Measurements from ENCODE around the gene CNKSR3. TPM values are rescaled to one million over a fixed set of nuclear protein-coding genes. Genes with fewer than 3 reads are reported as not detected.
A peak's percentile ranks its signal among the peaks of the same experiment; 100 is the strongest.

The CNKSR3 gene
- total and polyA plus RNA-seq, 2 experiments from 2014 or later = 1.9 to 5.7 TPM

DNA sequence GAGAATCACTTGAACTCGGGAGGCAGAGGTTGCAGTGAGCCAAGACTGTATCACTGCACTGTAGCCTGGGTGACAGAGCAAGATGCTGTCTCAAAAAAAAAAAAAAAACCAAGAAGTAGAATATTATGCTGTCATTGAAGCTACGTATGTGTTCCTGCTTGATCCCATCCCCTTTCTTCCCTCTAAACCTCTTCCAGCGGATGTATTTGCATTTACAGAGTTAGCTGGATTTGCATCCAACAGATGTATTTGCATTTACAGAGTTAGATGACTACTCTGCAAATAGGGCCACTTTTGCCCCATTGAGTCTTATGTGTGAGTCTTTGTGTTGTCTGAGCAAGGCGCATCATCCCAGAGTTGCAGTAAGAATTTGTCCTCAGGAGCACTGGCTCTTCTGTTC, 128.9 kb downstream of the CNKSR3 start:
- TF ChIP-seq NANOG (IDR thresholded peaks at IDR 0.05; ENCODE audit: borderline replicate concordance) (no peak), EZH2phosphoT487 (IDR thresholded peaks at IDR 0.05; ENCODE audit: unreplicated experiment) (no peak), CREB1 (CRISPR knock-in tag; IDR thresholded peaks at IDR 0.05; ENCODE audit: low read depth) (no peak), ZNF114 (CRISPR knock-in tag; IDR thresholded peaks at IDR 0.05) (no peak), STAT1 (IDR thresholded peaks at IDR 0.05; ENCODE audit: unreplicated experiment) (no peak), EZH2 (IDR thresholded peaks at IDR 0.05; ENCODE audit: low read depth, unreplicated experiment) (no peak), POLR2AphosphoS5 (IDR thresholded peaks at IDR 0.05; ENCODE audit: low read depth) (no peak), ZNF331 (CRISPR knock-in tag; IDR thresholded peaks at IDR 0.05; ENCODE audit: low read depth) (no peak), JUNB (IDR thresholded peaks at IDR 0.05; ENCODE audit: unreplicated experiment) (no peak)
- TF ChIP-seq, protein P1, sequence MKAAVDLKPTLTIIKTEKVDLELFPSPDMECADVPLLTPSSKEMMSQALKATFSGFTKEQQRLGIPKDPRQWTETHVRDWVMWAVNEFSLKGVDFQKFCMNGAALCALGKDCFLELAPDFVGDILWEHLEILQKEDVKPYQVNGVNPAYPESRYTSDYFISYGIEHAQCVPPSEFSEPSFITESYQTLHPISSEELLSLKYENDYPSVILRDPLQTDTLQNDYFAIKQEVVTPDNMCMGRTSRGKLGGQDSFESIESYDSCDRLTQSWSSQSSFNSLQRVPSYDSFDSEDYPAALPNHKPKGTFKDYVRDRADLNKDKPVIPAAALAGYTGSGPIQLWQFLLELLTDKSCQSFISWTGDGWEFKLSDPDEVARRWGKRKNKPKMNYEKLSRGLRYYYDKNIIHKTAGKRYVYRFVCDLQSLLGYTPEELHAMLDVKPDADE (IDR thresholded peaks at IDR 0.05) = no peak
- TF ChIP-seq, protein P2, sequence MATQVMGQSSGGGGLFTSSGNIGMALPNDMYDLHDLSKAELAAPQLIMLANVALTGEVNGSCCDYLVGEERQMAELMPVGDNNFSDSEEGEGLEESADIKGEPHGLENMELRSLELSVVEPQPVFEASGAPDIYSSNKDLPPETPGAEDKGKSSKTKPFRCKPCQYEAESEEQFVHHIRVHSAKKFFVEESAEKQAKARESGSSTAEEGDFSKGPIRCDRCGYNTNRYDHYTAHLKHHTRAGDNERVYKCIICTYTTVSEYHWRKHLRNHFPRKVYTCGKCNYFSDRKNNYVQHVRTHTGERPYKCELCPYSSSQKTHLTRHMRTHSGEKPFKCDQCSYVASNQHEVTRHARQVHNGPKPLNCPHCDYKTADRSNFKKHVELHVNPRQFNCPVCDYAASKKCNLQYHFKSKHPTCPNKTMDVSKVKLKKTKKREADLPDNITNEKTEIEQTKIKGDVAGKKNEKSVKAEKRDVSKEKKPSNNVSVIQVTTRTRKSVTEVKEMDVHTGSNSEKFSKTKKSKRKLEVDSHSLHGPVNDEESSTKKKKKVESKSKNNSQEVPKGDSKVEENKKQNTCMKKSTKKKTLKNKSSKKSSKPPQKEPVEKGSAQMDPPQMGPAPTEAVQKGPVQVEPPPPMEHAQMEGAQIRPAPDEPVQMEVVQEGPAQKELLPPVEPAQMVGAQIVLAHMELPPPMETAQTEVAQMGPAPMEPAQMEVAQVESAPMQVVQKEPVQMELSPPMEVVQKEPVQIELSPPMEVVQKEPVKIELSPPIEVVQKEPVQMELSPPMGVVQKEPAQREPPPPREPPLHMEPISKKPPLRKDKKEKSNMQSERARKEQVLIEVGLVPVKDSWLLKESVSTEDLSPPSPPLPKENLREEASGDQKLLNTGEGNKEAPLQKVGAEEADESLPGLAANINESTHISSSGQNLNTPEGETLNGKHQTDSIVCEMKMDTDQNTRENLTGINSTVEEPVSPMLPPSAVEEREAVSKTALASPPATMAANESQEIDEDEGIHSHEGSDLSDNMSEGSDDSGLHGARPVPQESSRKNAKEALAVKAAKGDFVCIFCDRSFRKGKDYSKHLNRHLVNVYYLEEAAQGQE (IDR thresholded peaks at IDR 0.05; ENCODE audit: unreplicated experiment) = no peak
- TF ChIP-seq, protein P3, sequence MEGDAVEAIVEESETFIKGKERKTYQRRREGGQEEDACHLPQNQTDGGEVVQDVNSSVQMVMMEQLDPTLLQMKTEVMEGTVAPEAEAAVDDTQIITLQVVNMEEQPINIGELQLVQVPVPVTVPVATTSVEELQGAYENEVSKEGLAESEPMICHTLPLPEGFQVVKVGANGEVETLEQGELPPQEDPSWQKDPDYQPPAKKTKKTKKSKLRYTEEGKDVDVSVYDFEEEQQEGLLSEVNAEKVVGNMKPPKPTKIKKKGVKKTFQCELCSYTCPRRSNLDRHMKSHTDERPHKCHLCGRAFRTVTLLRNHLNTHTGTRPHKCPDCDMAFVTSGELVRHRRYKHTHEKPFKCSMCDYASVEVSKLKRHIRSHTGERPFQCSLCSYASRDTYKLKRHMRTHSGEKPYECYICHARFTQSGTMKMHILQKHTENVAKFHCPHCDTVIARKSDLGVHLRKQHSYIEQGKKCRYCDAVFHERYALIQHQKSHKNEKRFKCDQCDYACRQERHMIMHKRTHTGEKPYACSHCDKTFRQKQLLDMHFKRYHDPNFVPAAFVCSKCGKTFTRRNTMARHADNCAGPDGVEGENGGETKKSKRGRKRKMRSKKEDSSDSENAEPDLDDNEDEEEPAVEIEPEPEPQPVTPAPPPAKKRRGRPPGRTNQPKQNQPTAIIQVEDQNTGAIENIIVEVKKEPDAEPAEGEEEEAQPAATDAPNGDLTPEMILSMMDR (conservative IDR thresholded peaks at IDR 0.05; ENCODE audit: low read depth in 2 of 2) = no peak
- TF ChIP-seq, protein P4, sequence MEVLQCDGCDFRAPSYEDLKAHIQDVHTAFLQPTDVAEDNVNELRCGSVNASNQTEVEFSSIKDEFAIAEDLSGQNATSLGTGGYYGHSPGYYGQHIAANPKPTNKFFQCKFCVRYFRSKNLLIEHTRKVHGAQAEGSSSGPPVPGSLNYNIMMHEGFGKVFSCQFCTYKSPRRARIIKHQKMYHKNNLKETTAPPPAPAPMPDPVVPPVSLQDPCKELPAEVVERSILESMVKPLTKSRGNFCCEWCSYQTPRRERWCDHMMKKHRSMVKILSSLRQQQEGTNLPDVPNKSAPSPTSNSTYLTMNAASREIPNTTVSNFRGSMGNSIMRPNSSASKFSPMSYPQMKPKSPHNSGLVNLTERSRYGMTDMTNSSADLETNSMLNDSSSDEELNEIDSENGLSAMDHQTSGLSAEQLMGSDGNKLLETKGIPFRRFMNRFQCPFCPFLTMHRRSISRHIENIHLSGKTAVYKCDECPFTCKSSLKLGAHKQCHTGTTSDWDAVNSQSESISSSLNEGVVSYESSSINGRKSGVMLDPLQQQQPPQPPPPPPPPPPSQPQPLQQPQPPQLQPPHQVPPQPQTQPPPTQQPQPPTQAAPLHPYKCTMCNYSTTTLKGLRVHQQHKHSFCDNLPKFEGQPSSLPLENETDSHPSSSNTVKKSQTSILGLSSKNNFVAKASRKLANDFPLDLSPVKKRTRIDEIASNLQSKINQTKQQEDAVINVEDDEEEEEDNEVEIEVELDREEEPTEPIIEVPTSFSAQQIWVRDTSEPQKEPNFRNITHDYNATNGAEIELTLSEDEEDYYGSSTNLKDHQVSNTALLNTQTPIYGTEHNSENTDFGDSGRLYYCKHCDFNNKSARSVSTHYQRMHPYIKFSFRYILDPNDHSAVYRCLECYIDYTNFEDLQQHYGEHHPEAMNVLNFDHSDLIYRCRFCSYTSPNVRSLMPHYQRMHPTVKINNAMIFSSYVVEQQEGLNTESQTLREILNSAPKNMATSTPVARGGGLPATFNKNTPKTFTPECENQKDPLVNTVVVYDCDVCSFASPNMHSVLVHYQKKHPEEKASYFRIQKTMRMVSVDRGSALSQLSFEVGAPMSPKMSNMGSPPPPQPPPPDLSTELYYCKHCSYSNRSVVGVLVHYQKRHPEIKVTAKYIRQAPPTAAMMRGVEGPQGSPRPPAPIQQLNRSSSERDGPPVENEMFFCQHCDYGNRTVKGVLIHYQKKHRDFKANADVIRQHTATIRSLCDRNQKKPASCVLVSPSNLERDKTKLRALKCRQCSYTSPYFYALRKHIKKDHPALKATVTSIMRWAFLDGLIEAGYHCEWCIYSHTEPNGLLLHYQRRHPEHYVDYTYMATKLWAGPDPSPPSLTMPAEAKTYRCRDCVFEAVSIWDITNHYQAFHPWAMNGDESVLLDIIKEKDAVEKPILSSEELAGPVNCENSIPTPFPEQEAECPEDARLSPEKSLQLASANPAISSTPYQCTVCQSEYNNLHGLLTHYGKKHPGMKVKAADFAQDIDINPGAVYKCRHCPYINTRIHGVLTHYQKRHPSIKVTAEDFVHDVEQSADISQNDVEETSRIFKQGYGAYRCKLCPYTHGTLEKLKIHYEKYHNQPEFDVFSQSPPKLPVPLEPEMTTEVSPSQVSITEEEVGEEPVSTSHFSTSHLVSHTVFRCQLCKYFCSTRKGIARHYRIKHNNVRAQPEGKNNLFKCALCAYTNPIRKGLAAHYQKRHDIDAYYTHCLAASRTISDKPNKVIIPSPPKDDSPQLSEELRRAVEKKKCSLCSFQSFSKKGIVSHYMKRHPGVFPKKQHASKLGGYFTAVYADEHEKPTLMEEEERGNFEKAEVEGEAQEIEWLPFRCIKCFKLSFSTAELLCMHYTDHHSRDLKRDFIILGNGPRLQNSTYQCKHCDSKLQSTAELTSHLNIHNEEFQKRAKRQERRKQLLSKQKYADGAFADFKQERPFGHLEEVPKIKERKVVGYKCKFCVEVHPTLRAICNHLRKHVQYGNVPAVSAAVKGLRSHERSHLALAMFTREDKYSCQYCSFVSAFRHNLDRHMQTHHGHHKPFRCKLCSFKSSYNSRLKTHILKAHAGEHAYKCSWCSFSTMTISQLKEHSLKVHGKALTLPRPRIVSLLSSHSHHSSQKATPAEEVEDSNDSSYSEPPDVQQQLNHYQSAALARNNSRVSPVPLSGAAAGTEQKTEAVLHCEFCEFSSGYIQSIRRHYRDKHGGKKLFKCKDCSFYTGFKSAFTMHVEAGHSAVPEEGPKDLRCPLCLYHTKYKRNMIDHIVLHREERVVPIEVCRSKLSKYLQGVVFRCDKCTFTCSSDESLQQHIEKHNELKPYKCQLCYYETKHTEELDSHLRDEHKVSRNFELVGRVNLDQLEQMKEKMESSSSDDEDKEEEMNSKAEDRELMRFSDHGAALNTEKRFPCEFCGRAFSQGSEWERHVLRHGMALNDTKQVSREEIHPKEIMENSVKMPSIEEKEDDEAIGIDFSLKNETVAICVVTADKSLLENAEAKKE (CRISPR knock-in tag; IDR thresholded peaks at IDR 0.05) = no peak
- Mint-ChIP-seq H3K9me3 (no peaks in the 10 kb centered on the region), H3K4me1 (peaks cover 9% of the 10 kb centered on the region), H3K4me3 (no peak overlapping the region), H3K36me3 (ENCODE audit: low read depth) (no peaks in the 10 kb centered on the region), H3K27ac (no peak overlapping the region), H3K27me3 (ENCODE audit: insufficient read depth, low read depth, poor library complexity) (peaks cover 2% of the 10 kb centered on the region)
- no peaks in the 10 kb centered on the region for H3K4me1 ChIP-seq (ENCODE audit: insufficient read depth)
- ATAC-seq = no peak
- no peaks in the 10 kb centered on the region for H3K36me3 ChIP-seq (ENCODE audit: insufficient read depth)
- H3K4me2 ChIP-seq = peak overlapping the region; percentile 43; the same call in 1 of the 2 replicates
- H3K4me3 ChIP-seq = no peak overlapping the region
- H3K27me3 ChIP-seq (ENCODE audit: insufficient read depth) = no peaks in the 10 kb centered on the region
- H4K20me1 ChIP-seq (replicated peaks; ENCODE audit: insufficient read depth) = no peaks in the 10 kb centered on the region
- no peaks in the 10 kb centered on the region for H3K9me2 ChIP-seq (ENCODE audit: insufficient read depth)
- H2AFZ ChIP-seq = peak overlapping the region; percentile 69
- DNase-seq (ENCODE audit: low spot score) = no peak
- no peaks in the 10 kb centered on the region for H3F3A ChIP-seq (replicated peaks; ENCODE audit: low read depth)
- H3K79me2 ChIP-seq (replicated peaks; ENCODE audit: insufficient read depth) = no peaks in the 10 kb centered on the region
- H3K27ac ChIP-seq (ENCODE audit: low read depth) = no peak overlapping the region

All from GM23338 (cell line).